NCI-H82 (cell line): ENCODE data around the gene MEIS1.
A peak's percentile ranks its signal among the peaks of the same experiment; 100 is the strongest.

Source experiments
- DNase-seq: peaks from one replicate; lab custom pipeline; 2025; lab: John Stamatoyannopoulos, UW

The MEIS1 gene

GRCh38 chr2:66535574-66536289 is 100.8 kb downstream of the MEIS1 start:
- peak; percentile 32 for DNase-seq

DNA sequence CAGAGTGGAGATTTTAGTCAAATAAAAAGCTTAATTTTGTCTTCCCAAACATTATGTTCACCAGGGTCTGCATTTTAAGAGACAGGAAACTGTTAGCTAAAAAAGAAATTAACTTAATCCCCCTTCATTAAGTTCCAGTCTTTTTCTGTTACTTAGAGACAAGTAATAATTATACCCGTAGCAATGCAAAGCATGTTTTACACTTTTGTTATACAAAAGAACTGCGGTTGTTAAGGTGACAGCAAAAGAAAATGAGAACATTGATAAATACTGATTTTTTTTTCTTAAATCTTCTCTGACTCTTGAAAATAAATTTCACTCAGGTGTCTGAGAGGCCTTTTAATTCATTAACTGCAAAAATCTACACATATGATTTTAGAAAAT is 101.4 kb downstream of the MEIS1 start:
- DNase-seq = no peak

- peak; percentile 97 for DNase-seq
Measured at GRCh38 chr2:66536997-66537396, 102.1 kb downstream of the MEIS1 start.

DNA sequence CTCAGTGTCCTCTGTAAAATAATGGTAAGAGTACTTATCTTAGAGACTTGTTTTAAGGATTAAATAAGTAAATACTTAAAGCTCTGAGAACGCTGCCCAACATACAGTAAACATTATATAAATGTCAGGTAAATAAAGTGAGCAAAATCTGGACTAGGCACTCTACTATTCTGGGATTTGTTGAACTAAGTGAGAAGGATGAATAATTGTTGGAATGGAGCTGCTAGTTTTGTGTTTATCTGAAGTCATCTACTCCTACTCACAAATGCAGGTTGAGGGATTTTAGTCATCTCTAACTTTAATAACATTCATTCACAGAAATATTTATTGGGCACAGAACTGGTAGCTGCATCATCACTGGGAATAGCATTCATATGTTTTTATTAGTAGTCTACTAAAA is 103.4 kb downstream of the MEIS1 start:
- DNase-seq = no peak

DNA sequence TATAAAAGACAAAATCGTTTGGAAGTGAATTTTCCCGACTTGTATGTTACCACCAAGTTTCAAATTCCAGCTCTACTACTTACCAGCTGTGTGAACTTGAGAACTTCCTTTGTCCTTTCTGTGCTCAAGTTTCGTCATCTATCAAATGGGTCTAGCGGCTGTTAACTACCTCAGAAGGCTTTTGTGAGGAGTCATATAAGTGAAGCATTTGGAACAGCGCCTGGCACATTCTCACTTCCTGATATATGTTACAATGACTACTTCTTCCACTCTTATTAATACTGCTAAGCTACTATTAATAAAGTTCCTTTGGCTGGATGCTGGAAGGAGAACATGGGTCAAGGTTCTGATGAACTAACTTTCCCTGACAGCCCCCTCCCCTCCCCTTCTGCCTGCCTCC is 104.5 kb downstream of the MEIS1 start:
- DNase-seq = no peak

DNA sequence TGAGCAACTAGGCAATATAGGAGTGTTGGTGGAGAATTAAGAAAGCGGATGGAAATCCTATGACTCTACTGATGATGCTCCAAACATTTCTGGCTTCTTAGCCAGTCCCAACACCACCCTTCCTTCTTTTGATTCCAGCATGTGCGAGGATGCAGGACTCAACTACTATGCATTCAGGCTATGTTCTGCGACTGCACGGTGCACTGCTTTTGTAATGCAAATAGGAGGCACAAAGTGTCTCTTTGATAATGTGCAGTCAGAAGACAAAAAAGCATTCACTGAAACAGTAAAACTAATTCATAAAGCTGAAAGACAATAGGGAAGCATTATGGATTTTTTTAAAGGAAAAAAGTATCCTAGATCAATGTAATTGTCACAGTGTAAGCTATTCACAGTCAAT is 106.7 kb downstream of the MEIS1 start:
- no peak for DNase-seq

DNA sequence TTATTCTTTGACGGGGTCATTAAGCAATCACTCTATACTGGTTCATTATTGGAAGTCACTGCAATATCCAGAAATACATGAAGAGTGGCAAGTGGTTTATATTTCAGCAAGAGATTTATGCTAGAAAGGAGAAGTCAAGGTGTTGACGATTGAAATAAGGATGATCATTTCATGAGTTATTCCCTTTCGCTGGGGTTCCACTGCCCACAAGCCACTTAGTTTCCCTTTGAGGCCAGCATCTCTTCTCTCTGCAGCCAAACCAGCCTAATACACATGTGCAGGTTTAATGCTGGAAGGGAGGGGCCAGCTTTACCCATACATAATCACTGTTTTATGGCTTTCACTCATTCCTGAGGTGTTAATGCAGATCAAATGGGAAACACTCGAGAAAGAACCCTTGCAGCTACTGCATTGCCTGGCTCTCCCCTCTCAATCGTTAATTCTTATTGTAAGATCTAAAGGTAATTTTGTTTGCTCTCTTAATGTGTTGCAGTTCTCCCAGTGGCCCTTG is 108.4 kb downstream of the MEIS1 start:
- no peak for DNase-seq

DNA sequence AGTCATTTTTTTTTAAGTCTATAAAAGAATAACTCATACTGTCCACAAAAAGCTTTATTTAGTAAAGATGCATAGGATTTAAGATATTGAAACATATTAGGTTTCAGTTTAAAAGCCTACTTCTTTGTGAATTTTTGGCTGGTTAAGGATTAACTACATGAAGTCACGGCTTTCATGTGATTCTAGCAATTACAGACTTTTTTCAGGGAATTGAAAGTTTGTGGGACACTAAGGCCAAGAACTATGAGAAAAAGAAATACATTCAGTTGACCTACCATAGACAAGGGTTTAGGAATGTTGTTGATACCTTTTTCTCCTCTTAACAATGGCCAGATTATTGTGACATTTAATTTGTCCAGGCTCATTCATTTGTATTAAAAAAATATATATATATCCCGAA is 109.3 kb downstream of the MEIS1 start:
- no peak for DNase-seq

DNA sequence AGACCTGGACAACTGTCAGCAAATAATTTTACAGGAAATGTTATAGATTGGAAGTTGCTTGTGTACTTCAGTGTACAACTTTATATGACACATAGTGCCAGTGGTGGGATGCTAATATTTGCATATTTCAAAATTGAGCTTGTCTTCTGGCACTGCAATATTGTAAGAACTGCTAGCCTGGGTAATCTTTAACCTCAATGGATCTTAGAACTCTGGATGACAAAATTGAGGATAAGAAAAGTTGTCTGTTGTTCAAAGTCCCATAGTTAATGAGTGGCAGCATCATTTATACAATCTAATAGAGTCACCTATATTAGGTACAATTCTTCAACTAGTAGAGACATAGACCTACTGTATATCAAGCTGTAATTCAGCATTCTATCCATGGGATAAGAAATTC is 110.3 kb downstream of the MEIS1 start:
- no peak for DNase-seq

DNA sequence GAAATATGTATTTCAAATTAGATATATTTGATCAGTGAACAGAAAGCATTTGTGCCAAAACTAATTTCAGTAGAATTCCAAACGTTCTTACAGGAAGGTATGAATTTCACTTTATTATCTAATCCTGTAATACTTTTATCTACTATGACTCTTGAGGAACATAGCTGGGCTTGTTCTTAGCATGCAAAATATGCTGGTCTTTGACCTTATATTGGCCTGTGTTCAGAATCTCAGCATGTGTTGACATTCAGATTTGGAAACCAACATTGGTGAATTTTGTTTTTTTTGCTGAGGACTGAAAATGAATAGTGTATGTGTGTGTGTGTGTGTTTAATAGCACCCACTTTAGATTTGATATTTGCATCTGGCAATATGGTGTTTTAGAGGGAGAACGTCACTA is 112.2 kb downstream of the MEIS1 start:
- no peak for DNase-seq

DNA sequence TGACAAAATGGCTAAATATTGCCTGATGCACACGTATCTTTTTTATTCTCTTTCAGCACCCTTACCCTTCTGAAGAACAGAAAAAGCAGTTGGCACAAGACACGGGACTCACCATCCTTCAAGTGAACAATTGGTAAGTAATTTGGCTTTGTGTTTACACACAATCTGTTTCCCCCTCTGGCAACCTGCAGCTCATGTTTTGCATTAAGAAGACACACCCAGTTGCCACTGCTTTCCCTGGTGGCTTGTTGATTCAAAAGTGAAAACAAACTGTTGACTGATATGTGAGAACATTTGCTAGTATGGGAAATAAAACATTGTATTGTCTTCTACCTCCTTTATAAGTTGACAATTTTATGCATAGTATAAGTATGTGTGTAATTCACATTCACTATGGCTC is 113.0 kb downstream of the MEIS1 start:
- peak; percentile 88 for DNase-seq

DNA sequence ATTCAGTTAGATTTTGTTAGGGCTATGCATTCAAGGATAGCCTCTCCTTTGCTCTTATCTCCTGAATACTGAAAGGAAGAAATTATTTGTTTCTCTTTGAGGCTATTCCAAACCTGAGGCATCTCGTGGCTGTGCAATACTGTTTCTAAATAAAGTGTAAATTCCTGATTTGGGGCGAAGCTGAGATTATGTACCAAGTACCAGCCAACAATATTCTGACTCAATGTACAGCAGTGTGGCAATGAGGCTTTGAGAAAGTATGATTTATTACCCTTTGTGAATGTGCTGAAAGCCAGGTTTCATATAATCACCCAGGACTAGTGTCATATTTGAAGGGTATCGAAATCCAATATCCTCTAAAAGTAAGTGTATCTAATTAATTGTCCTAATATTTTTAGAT is 113.5 kb downstream of the MEIS1 start:
- no peak for DNase-seq

- no peak for DNase-seq
Measured at GRCh38 chr2:66550826-66551225, 115.9 kb downstream of the MEIS1 start.

DNA sequence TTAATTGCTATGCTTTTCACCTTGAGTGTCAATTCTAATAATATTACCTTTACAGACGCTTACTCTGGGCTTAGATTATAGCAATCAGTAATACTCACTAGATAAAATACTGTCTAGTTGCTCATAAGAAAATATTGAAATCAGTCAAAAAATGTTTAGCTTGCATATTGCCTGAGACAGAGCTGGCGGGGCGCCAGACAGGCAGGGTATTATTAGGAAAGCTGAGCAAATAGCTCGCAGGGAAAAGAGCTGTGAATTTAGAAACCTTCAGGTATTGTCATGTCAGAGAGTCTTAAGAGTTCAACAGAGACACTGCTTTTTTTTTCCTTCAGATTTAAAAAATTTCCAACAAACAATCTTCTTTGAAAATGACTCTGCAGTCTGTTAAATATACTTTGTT is 118.4 kb downstream of the MEIS1 start:
- DNase-seq = peak; percentile 70

DNA sequence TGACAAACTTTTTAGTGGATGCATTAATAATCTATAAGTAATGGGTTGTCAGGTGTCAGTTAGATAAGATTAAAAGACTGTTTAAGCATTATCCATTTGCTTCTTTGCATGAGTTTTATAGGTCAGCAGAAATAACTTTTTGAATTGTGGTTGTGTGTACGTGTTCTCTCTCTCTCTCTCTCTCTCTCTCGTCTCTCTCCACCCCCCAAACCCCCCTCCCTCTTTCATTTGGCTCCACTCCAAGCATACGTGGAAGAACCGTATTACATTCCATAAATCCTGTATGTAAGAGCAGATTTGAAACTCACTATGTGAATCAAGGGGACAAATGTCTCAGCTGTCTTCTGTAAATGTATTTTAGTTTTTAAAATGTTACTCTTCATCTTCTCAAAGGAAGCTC is 120.2 kb downstream of the MEIS1 start:
- peak; percentile 44 for DNase-seq

DNA sequence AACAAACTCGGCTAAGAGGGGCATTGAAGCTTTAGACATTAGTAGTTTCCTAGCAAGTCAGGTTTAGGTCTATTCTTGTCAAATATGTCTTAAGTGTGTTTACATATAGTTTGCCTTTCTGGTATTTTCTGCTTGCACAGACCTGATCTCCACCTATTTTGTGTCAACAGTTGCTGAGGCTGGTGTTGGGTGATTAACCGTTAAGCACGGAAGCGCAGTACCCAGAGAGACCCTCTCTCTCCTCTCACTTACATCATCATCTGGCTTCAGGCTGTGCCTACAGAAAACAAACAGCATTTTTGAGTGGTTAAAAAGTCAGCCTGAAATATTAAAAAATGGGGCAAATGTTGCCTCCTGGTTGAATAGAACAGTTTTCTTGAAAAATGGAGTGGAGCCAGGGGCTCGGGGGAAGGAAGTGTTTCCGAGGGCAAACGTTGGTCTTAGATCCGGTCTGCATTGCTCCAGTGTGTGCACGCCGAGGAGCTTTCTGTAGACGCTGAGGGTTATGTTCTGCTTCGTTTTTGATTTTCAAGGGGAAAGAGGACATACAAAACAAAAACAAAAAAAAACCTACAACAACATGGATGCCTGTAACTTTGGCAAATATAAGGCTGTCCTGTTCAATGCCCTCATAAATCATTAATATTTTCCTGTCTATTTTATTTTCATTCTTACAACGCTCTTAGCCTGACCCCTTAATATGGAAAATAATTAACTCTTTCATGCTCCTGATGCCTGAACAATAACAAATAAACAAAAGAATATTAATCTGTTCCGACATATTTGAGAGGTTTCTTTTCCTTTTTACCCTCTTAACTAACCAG is 120.8 kb downstream of the MEIS1 start:
- DNase-seq = peak; percentile 23

DNA sequence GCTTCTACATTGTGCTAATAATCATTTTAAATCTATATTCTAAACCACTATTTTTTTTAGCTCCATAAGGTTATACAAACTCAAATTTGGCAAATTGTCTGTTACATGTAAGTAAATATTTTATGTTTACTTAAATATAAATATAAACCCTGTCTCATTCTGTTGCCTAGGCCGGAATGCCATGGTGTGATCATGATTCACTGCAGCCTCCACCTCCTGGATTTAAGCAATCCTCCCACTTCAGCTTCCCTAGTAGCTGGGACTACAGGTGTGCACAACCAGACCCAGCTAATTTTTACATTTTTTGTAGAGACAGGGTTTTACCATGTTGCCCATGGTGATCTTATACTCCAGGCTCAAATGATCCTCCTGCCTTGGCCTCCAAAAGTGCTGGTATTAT is 124.7 kb downstream of the MEIS1 start:
- DNase-seq = no peak

- no peak for DNase-seq
Measured at GRCh38 chr2:66560683-66561082, 125.8 kb downstream of the MEIS1 start.

- DNase-seq = no peak
Measured at GRCh38 chr2:66561645-66562303, 126.8 kb downstream of the MEIS1 start.

- no peak for DNase-seq
Measured at GRCh38 chr2:66562304-66562685, 127.4 kb downstream of the MEIS1 start.

- no peak for DNase-seq
Measured at GRCh38 chr2:66563473-66563872, 128.5 kb downstream of the MEIS1 start.

- no peak for DNase-seq
Measured at GRCh38 chr2:66565291-66565690, 130.4 kb downstream of the MEIS1 start.
